ENCODE data around the gene VAV3. TPM values are rescaled to one million over a fixed set of nuclear protein-coding genes. Genes with fewer than 3 reads are reported as not detected.

VAV3 gene
- total RNA-seq, 1 donor from 2014 or later = 159 TPM

- Mint-ChIP-seq H3K27ac (ENCODE audit: unreplicated experiment) (no peak overlapping the region), H3K27me3 (ENCODE audit: unreplicated experiment) (peaks cover 9% of the 10 kb centered on the region), H3K36me3 (ENCODE audit: low read depth, unreplicated experiment) (peaks cover 12% of the 10 kb centered on the region), H3K9me3 (ENCODE audit: unreplicated experiment) (no peaks in the 10 kb centered on the region), H3K4me3 (ENCODE audit: unreplicated experiment) (no peak overlapping the region), H3K4me1 (ENCODE audit: unreplicated experiment) (peaks cover 30% of the 10 kb centered on the region)
- no peak for DNase-seq (ENCODE audit: low spot score)
- TF ChIP-seq CTCF (IDR thresholded peaks at IDR 0.05; ENCODE audit: unreplicated experiment) = no peak
These were observed 183.7 kb downstream of the VAV3 start for GRCh38 chr1:107781245-107781644.

GRCh38 chr1:107777664-107778047 lies 187.3 kb downstream of the VAV3 start:
- peaks cover 4% of the 10 kb centered on the region for H3K27me3 Mint-ChIP-seq (ENCODE audit: unreplicated experiment)
- no peaks in the 10 kb centered on the region for H3K9me3 Mint-ChIP-seq (ENCODE audit: unreplicated experiment)
- TF ChIP-seq CTCF (IDR thresholded peaks at IDR 0.05; ENCODE audit: unreplicated experiment) = no peak
- no peak overlapping the region for H3K4me3 Mint-ChIP-seq (ENCODE audit: unreplicated experiment)
- H3K27ac Mint-ChIP-seq (ENCODE audit: unreplicated experiment) = no peak overlapping the region
- peaks cover 10% of the 10 kb centered on the region for H3K4me1 Mint-ChIP-seq (ENCODE audit: unreplicated experiment)
- H3K36me3 Mint-ChIP-seq (ENCODE audit: low read depth, unreplicated experiment) = peaks cover 13% of the 10 kb centered on the region
- DNase-seq (ENCODE audit: low spot score) = no peak

- H3K27ac Mint-ChIP-seq (ENCODE audit: unreplicated experiment) = no peak overlapping the region
- no peaks in the 10 kb centered on the region for H3K9me3 Mint-ChIP-seq (ENCODE audit: unreplicated experiment)
- H3K27me3 Mint-ChIP-seq (ENCODE audit: unreplicated experiment) = peaks cover 4% of the 10 kb centered on the region
- peaks cover 13% of the 10 kb centered on the region for H3K36me3 Mint-ChIP-seq (ENCODE audit: low read depth, unreplicated experiment)
- H3K4me1 Mint-ChIP-seq (ENCODE audit: unreplicated experiment) = peaks cover 5% of the 10 kb centered on the region
- DNase-seq (ENCODE audit: low spot score) = no peak
- H3K4me3 Mint-ChIP-seq (ENCODE audit: unreplicated experiment) = no peak overlapping the region
- TF ChIP-seq CTCF (IDR thresholded peaks at IDR 0.05; ENCODE audit: unreplicated experiment) = no peak
These were observed 187.9 kb downstream of the VAV3 start for GRCh38 chr1:107776900-107777663.

- Mint-ChIP-seq H3K9me3 (ENCODE audit: unreplicated experiment) (no peaks in the 10 kb centered on the region), H3K36me3 (ENCODE audit: low read depth, unreplicated experiment) (peaks cover 35% of the 10 kb centered on the region), H3K4me1 (ENCODE audit: unreplicated experiment) (peaks cover 17% of the 10 kb centered on the region), H3K4me3 (ENCODE audit: unreplicated experiment) (no peak overlapping the region), H3K27me3 (ENCODE audit: unreplicated experiment) (peaks cover 3% of the 10 kb centered on the region), H3K27ac (ENCODE audit: unreplicated experiment) (no peak overlapping the region)
- no peak for TF ChIP-seq CTCF (IDR thresholded peaks at IDR 0.05; ENCODE audit: unreplicated experiment)
- DNase-seq (ENCODE audit: low spot score) = no peak
These were observed 193.6 kb downstream of the VAV3 start for GRCh38 chr1:107771377-107771776.

- H3K27me3 Mint-ChIP-seq (ENCODE audit: unreplicated experiment) = peaks cover 4% of the 10 kb centered on the region
- peak overlapping the region; percentile 50 for H3K27ac Mint-ChIP-seq (ENCODE audit: unreplicated experiment)
- no peak for TF ChIP-seq CTCF (IDR thresholded peaks at IDR 0.05; ENCODE audit: unreplicated experiment)
- H3K4me3 Mint-ChIP-seq (ENCODE audit: unreplicated experiment) = no peak overlapping the region
- H3K4me1 Mint-ChIP-seq (ENCODE audit: unreplicated experiment) = peaks cover 12% of the 10 kb centered on the region
- DNase-seq (ENCODE audit: low spot score) = no peak
- peaks cover 50% of the 10 kb centered on the region for H3K36me3 Mint-ChIP-seq (ENCODE audit: low read depth, unreplicated experiment)
- H3K9me3 Mint-ChIP-seq (ENCODE audit: unreplicated experiment) = no peaks in the 10 kb centered on the region
These were observed 197.8 kb downstream of the VAV3 start for GRCh38 chr1:107767156-107767582.

Measured in endothelial cell (in vitro differentiated cells).